ENCODE measurements around the gene PDE5A. TPM values are rescaled to one million over a fixed set of nuclear protein-coding genes. Genes with fewer than 3 reads are reported as not detected.

Gene PDE5A
- total RNA-seq, 2 donors from 2014 or later: 12.5 to 31.9 TPM

DNA sequence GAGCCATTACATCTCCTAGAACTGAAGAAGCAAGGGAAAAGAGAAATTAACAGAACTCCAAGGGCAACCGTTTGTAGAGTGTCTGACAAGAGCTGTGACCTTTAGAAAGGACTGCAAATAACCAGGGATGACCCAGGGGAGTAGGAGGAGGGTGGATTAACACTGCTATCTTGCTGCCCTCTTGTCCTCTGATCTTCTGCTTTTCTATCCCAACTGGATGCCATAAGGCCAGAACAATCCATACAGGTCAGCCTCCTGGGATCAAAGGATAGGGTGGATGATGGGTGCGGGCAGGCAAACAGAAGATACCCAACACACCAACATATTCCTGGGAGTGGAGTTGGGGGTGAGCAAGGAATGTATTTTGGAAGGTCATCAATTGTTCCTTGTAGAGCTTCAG lies 19.8 kb upstream of the PDE5A start:
- no peak overlapping the region for H3K4me3 ChIP-seq
- WGBS, 2 donors: 65 to 76% methylated on average over 2 of the region's 2 CpGs
- H3K36me3 ChIP-seq (replicated peaks in 1 of 2; ENCODE audit: insufficient read depth in 1 of 2, low read depth in 2 of 2): no peaks in the 10 kb centered on the region
- no peaks in the 10 kb centered on the region for H3K9me3 ChIP-seq
- peaks cover 5% of the 10 kb centered on the region for H3K4me1 ChIP-seq
- H3K27ac ChIP-seq: no peak overlapping the region
- ATAC-seq (no peak), DNase-seq (no peak)
- H3K27me3 ChIP-seq: no peaks in the 10 kb centered on the region
- intact Hi-C loops (cut with DNase I): no loop called here
- TF ChIP-seq, protein P1, sequence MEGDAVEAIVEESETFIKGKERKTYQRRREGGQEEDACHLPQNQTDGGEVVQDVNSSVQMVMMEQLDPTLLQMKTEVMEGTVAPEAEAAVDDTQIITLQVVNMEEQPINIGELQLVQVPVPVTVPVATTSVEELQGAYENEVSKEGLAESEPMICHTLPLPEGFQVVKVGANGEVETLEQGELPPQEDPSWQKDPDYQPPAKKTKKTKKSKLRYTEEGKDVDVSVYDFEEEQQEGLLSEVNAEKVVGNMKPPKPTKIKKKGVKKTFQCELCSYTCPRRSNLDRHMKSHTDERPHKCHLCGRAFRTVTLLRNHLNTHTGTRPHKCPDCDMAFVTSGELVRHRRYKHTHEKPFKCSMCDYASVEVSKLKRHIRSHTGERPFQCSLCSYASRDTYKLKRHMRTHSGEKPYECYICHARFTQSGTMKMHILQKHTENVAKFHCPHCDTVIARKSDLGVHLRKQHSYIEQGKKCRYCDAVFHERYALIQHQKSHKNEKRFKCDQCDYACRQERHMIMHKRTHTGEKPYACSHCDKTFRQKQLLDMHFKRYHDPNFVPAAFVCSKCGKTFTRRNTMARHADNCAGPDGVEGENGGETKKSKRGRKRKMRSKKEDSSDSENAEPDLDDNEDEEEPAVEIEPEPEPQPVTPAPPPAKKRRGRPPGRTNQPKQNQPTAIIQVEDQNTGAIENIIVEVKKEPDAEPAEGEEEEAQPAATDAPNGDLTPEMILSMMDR (IDR thresholded peaks at IDR 0.05): no peak
- no peak for TF ChIP-seq POLR2A (IDR thresholded peaks at IDR 0.05)

DNA sequence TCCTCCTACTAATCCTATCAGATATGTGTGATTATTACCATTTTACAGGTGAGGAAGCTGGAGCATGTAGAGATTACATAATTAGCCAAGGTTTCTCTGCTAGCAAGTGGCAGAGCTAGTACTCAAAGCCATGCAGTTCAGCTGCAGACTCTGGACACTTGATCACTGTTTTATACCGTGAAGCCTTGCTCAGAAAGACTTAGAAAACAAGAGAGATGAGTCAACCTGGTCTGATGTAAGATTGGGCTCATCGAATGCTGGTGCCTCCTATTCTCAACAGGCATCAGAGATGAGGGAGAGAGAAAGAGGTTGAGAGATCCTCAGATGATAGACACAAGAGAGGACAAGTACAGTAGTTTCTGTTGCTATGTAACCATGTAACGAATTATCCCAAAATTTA lies 19.0 kb upstream of the PDE5A start:
- no peaks in the 10 kb centered on the region for H3K36me3 ChIP-seq (replicated peaks in 1 of 2; ENCODE audit: insufficient read depth in 1 of 2, low read depth in 2 of 2)
- intact Hi-C loops (cut with DNase I): no loop called here
- no peak overlapping the region for H3K27ac ChIP-seq
- WGBS, 2 donors: 68 to 74% methylated on average over 3 of the region's 3 CpGs
- no peak overlapping the region for H3K4me3 ChIP-seq
- DNase-seq (no peak), ATAC-seq (no peak)
- H3K9me3 ChIP-seq: no peaks in the 10 kb centered on the region
- TF ChIP-seq POLR2A (IDR thresholded peaks at IDR 0.05): no peak
- TF ChIP-seq, protein P1 (IDR thresholded peaks at IDR 0.05): no peak
- no peaks in the 10 kb centered on the region for H3K27me3 ChIP-seq
- peaks cover 5% of the 10 kb centered on the region for H3K4me1 ChIP-seq

DNA sequence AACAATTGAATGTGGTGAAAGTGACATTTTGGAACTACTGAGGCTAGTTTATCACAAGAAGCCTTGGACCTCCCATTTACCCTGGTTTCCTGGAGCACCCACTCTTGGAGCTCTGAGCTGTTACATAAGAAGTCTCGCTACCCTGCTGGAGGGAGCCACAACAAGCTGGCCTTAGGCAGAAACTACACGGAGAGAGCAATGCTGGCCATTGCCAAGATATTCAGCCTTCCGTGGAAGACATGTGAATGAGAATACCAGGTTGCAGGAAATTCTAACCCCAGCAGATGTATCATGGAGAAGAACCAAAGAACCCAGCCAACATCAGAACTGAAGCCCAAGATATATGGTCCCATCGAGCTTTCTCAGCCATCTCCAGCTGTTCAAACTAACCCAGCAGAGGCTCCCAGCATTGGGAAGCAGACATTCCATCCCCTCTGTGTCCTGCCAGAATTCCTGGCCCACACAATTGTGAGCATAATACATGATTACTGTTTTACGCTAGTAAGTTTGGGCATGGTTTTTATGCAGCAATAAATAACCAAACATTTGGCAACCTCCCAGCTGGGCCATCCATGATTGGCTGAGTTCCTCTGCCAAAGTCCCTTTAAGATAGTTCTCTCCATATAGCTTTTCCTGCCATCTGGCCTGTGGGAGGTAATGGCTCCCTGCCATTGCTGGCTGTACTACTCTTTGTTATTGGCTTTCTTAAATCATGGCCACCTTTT lies 17.9 kb upstream of the PDE5A start:
- TF ChIP-seq, protein P1 (IDR thresholded peaks at IDR 0.05): no peak
- no peak for TF ChIP-seq POLR2A (IDR thresholded peaks at IDR 0.05)
- 52 to 53% methylated on average over 5 of the region's 5 CpGs for WGBS, 2 donors
- Histone ChIP-seq H3K27ac (peak overlapping the region in 2 of 4 donors; percentile 46), H3K9me3 (no peaks in the 10 kb centered on the region), H3K27me3 (no peaks in the 10 kb centered on the region), H3K36me3 (replicated peaks in 1 of 2; ENCODE audit: insufficient read depth in 1 of 2, low read depth in 2 of 2) (no peaks in the 10 kb centered on the region), H3K4me3 (no peak overlapping the region), H3K4me1 (peaks cover 5% of the 10 kb centered on the region)
- DNase-seq: peak; percentile 16 to 32 (median 28)
- intact Hi-C loops (cut with DNase I): no loop called here
- peak; percentile 66 for ATAC-seq

DNA sequence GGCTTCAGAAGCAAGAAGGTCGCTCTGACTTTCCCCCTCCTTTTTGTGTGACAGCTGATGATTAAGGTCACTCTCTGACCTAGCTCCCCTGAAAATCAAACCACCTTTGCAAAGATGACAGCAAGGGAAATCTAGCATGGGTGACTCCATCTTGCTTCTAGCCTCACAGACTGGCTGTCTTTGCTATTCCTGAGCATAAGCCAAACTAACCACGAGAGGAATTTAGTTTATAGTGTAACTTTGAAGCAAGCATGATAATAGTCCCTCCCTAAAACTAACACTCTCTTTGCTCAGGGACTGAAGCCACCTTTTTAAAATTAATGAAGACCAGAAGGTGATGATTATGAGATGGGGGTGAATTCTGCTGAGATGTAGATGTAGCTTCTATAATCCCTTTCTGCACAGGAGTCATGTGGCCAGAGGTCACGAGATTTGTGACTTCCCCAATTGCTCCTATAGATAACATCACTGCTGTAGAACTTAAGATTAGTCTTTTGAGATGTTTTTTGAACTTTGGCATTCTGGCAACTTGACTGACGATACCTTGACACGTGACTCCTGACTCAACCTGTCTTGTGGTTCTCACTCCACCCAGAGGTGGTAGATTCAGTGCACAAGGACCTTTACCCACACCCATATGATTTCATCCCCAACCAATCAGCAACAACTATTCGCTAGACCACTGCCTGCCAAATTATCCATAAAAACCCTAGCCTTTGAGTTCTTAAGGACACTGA lies 14.9 kb upstream of the PDE5A start:
- intact Hi-C loops (cut with DNase I): no loop called here

More for the DNA sequence above, 14.9 kb upstream of the PDE5A start:
- ATAC-seq (no peak), DNase-seq (no peak)
- Histone ChIP-seq H3K27me3 (no peaks in the 10 kb centered on the region), H3K9me3 (no peaks in the 10 kb centered on the region), H3K27ac (no peak overlapping the region), H3K4me1 (peaks cover 5% of the 10 kb centered on the region), H3K36me3 (replicated peaks in 1 of 2; ENCODE audit: insufficient read depth in 1 of 2, low read depth in 2 of 2) (no peaks in the 10 kb centered on the region), H3K4me3 (no peak overlapping the region)
- WGBS, 2 donors: 54 to 58% methylated on average over 6 of the region's 6 CpGs
- TF ChIP-seq, protein P1 (IDR thresholded peaks at IDR 0.05): no peak
- TF ChIP-seq POLR2A (IDR thresholded peaks at IDR 0.05): no peak
